Trophoblast cell (in vitro differentiated cells and primary cell): ENCODE results near the gene GYPC.

ENCODE experiments used
- DNase-seq, 2 donors: peaks; one replicate each; pipeline ENCODE4 v3.0.0-alpha.2; 2016
- H2AFZ ChIP-seq: 2 replicates; pipeline ENCODE4 v1.6.1; 2013; ENCODE audit warnings: low read length, moderate library complexity, mild to moderate bottlenecking; ENCODE audit not compliant: insufficient read depth, poor library complexity
- H2AK5ac ChIP-seq: 2 replicates; pipeline ENCODE4 v1.6.1; 2013; ENCODE audit warnings: mild to moderate bottlenecking, low read length
- H2BK120ac ChIP-seq: 2 replicates; pipeline ENCODE4 v1.6.1; 2013; ENCODE audit warnings: low read length, mild to moderate bottlenecking, moderate library complexity; ENCODE audit not compliant: insufficient read depth, poor library complexity
- H2BK12ac ChIP-seq: 2 replicates; pipeline ENCODE4 v1.6.1; 2013; ENCODE audit warnings: mild to moderate bottlenecking, low read length, moderate library complexity
- H2BK5ac ChIP-seq: 2 replicates; pipeline ENCODE4 v1.6.1; 2013; ENCODE audit warnings: low read length, low read depth, moderate library complexity, mild to moderate bottlenecking; ENCODE audit not compliant: poor library complexity
- H3K14ac ChIP-seq: 2 replicates; pipeline ENCODE4 v1.6.1; 2013; ENCODE audit warnings: mild to moderate bottlenecking, low read length
- H3K18ac ChIP-seq: 2 replicates; pipeline ENCODE4 v1.6.1; 2013; ENCODE audit warnings: mild to moderate bottlenecking, low read length
- H3K23ac ChIP-seq: 2 replicates; pipeline ENCODE4 v1.6.1; 2013; ENCODE audit warnings: low read length
- H3K27ac ChIP-seq: 2 replicates; pipeline ENCODE4 v1.5.1; 2013; ENCODE audit warnings: low read depth, mild to moderate bottlenecking, inconsistent platforms, low read length, moderate library complexity
- H3K27me3 ChIP-seq: 2 replicates; pipeline ENCODE4 v1.6.1; 2013; ENCODE audit warnings: inconsistent platforms, mild to moderate bottlenecking, low read length, moderate library complexity; ENCODE audit not compliant: insufficient read depth
- H3K36me3 ChIP-seq, 2 experiments: 1 replicate in 1 of 2; 2 replicates in 1 of 2; pipeline ENCODE4 v1.6.1; 2013; ENCODE audit warnings: low read length in 2 of 2, mild to moderate bottlenecking in 2 of 2, moderate library complexity in 1 of 2; ENCODE audit not compliant: insufficient read depth in 2 of 2, control insufficient read depth in 1 of 2
- H3K4ac ChIP-seq: 2 replicates; pipeline ENCODE4 v1.6.1; 2013; ENCODE audit warnings: low read depth, mild to moderate bottlenecking, low read length, moderate library complexity
- H3K4me1 ChIP-seq, 2 experiments: 1 replicate in 1 of 2; 2 replicates in 1 of 2; pipeline ENCODE4 v1.6.1; 2013; ENCODE audit warnings: low read length in 2 of 2, mild to moderate bottlenecking in 2 of 2, moderate library complexity in 1 of 2; ENCODE audit not compliant: insufficient read depth in 2 of 2, control insufficient read depth in 1 of 2
- H3K4me2 ChIP-seq: 2 replicates; pipeline ENCODE4 v1.6.1; 2013; ENCODE audit warnings: inconsistent platforms, mild to moderate bottlenecking, low read length, moderate library complexity
- H3K4me3 ChIP-seq: 2 replicates; pipeline ENCODE4 v1.5.1; 2013; ENCODE audit warnings: mild to moderate bottlenecking, low read depth, low read length, inconsistent platforms
- H3K79me1 ChIP-seq: one replicate; pipeline ENCODE4 v1.6.1; 2013; ENCODE audit warnings: low read length
- H3K79me2 ChIP-seq: 2 replicates; pipeline ENCODE4 v1.6.1; 2013; ENCODE audit warnings: low read length, mild to moderate bottlenecking; ENCODE audit not compliant: control insufficient read depth, insufficient read depth, poor library complexity
- H3K9ac ChIP-seq: 2 replicates; pipeline ENCODE4 v1.6.1; 2013; ENCODE audit warnings: mild to moderate bottlenecking, low read length
- H3K9me3 ChIP-seq: 2 replicates; pipeline ENCODE4 v1.6.1; 2013; ENCODE audit warnings: low read depth, mild to moderate bottlenecking, control low read depth, inconsistent platforms, low read length; ENCODE audit not compliant: insufficient read depth
- H4K12ac ChIP-seq: 2 replicates; pipeline ENCODE4 v1.6.1; 2013; ENCODE audit warnings: low read depth, mild to moderate bottlenecking, low read length, moderate library complexity
- H4K8ac ChIP-seq: 2 replicates; pipeline ENCODE4 v1.6.1; 2013; ENCODE audit warnings: low read depth, mild to moderate bottlenecking, low read length, moderate library complexity
- H4K91ac ChIP-seq: one replicate; pipeline ENCODE4 v1.6.1; 2013; ENCODE audit warnings: low read depth, mild to moderate bottlenecking, low read length, moderate library complexity
- WGBS: extraction: QIAGEN DNeasy Blood & Tissue Kit; methylation state at CpG from one replicate; pipeline ENCODE4 v1.1.7; 2013; ENCODE audit warnings: missing lambda C conversion rate; ENCODE audit not compliant: insufficient read length, insufficient coverage; ENCODE audit errors: extremely low coverage; 5-methylcytosine and 5-hydroxymethylcytosine counted together

GYPC gene

DNA sequence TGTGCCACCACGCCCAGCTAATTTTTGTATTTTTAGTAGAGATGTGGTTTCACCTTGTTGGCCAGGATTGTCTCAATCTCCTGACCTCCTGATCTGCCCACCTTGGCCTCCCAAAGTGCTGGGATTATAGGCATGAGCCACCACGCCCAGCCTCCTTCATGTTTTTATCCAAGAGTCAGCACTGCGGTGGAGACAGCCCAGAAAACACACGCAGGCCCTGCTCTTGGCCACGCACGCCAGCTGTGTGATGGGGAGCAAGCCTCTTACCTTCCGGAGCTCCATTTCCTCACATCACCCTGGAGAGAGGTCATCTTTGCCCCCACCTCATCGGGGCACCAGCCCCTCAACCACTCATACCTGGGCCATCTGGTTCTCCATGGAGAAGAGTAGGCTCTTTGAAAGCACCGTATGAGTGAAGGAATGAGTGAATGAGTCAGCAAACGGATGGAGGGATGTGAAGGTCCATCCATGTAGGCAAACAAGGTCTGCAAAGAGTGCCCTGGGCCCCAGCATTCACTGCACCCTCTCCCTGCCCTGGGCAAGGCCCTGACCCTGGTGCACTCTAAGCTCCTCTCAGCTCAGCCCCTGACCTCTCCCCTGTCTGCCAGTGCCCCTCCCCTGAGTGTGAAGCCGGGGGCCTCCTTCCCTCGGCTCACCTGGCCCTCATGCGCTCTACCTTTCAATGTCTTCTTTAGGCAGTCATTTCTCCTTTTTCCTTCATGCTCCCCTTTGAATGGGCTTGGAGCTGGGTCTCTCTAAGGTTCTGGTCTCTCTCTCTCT, 7.4 kb downstream of the GYPC start:
- H3K23ac ChIP-seq, result no peak overlapping the region
- H2BK120ac ChIP-seq, result no peak overlapping the region
- no peak overlapping the region for H2BK12ac ChIP-seq
- peaks cover under 1% of the 10 kb centered on the region for H3K79me1 ChIP-seq
- H4K91ac ChIP-seq, result no peak overlapping the region
- no peak for DNase-seq
- H3K27ac ChIP-seq, result no peak overlapping the region
- H4K8ac ChIP-seq, result no peak overlapping the region
- no peak overlapping the region for H2AFZ ChIP-seq
- no peak overlapping the region for H3K18ac ChIP-seq
- no peak overlapping the region for H3K4me3 ChIP-seq
- peaks cover 3 to 5% of the 10 kb centered on the region in 2 experiments for H3K4me1 ChIP-seq
- H3K4ac ChIP-seq, result no peak overlapping the region
- no peak overlapping the region for H3K9ac ChIP-seq
- H2BK5ac ChIP-seq, result no peak overlapping the region
- H3K9me3 ChIP-seq, result peaks cover 2% of the 10 kb centered on the region
- no CpG with 5 or more reads among the region's 13 CpGs for WGBS
- H3K14ac ChIP-seq, result no peak overlapping the region
- no peak overlapping the region for H3K4me2 ChIP-seq
- peaks cover 0 to 3% of the 10 kb centered on the region in 2 experiments for H3K36me3 ChIP-seq
- no peaks in the 10 kb centered on the region for H3K79me2 ChIP-seq
- H2AK5ac ChIP-seq, result no peak overlapping the region
- H3K27me3 ChIP-seq, result no peaks in the 10 kb centered on the region
- no peak overlapping the region for H4K12ac ChIP-seq

DNA sequence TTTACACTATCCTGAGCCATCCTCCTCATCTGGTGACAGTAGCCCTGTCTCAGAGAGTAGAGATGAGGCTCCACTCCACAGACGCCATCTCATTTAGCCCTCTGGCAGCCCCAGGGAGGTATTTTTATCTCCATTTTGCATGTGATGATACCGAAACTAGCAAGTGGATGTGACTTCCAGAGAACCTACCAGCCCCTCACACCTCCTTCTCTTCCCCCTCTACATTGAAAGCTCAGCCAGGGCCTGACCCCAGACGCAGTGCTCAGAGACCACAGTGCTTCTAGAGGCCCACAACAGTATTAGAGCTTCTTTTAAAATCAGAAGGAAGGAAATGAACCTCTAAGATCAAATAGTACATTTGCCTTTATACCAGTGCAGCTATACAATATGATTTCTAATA, 8.3 kb downstream of the GYPC start:
- no CpG with 5 or more reads among the region's 3 CpGs for WGBS
- Histone ChIP-seq H3K4me2 (no peak overlapping the region), H2AK5ac (no peak overlapping the region), H2BK12ac (no peak overlapping the region), H4K8ac (no peak overlapping the region), H3K23ac (no peak overlapping the region), H3K18ac (no peak overlapping the region), H4K91ac (no peak overlapping the region), H3K27ac (no peak overlapping the region), H3K79me2 (no peaks in the 10 kb centered on the region), H3K4me3 (no peak overlapping the region), H2BK120ac (no peak overlapping the region), H3K79me1 (no peaks in the 10 kb centered on the region), H2AFZ (no peak overlapping the region), H3K4me1 (peaks cover under 1 to 2% of the 10 kb centered on the region in 2 experiments), H3K27me3 (no peaks in the 10 kb centered on the region), H3K9ac (no peak overlapping the region), H3K14ac (no peak overlapping the region), H3K36me3 (peaks cover 0 to 3% of the 10 kb centered on the region in 2 experiments), H2BK5ac (no peak overlapping the region), H4K12ac (no peak overlapping the region), H3K9me3 (peaks cover 2% of the 10 kb centered on the region), H3K4ac (no peak overlapping the region)
- DNase-seq, result no peak

DNA sequence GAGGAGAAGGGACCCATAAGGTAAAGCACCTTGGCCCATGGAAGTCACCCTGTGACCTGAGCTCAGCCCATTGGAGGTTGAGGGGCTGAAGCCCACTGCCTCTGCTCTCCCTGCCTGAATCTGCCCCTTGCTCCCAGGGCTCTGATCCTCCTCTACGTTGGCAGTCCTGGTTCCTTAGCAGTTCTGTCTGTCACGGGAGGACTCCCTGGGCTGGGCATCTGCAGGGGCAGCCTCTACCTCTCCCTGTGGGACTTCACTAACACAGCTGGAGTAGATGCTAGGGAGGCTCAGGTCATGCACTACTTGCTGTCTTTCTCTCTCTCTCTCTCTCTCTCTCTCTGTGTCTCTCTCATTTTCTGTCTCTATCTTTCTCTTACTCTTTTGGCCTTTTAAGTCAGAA, 8.7 kb downstream of the GYPC start:
- peaks cover 2% of the 10 kb centered on the region for H3K9me3 ChIP-seq
- H2AK5ac ChIP-seq, result no peak overlapping the region
- no peak overlapping the region for H3K27ac ChIP-seq
- no peak for DNase-seq
- H3K4me2 ChIP-seq, result no peak overlapping the region
- WGBS, result no CpG with 5 or more reads among the region's 2 CpGs
- no peaks in the 10 kb centered on the region for H3K27me3 ChIP-seq
- H3K4ac ChIP-seq, result no peak overlapping the region
- H2BK120ac ChIP-seq, result no peak overlapping the region
- no peak overlapping the region for H3K4me3 ChIP-seq
- H4K8ac ChIP-seq, result no peak overlapping the region
- H3K79me2 ChIP-seq, result no peaks in the 10 kb centered on the region
- no peak overlapping the region for H2AFZ ChIP-seq
- no peak overlapping the region for H3K23ac ChIP-seq
- no peak overlapping the region for H3K14ac ChIP-seq
- no peak overlapping the region for H3K18ac ChIP-seq
- H3K79me1 ChIP-seq, result no peaks in the 10 kb centered on the region
- H3K4me1 ChIP-seq, result no peaks in the 10 kb centered on the region
- no peak overlapping the region for H2BK12ac ChIP-seq
- no peak overlapping the region for H4K12ac ChIP-seq
- peaks cover 0 to 3% of the 10 kb centered on the region in 2 experiments for H3K36me3 ChIP-seq
- H2BK5ac ChIP-seq, result no peak overlapping the region
- no peak overlapping the region for H3K9ac ChIP-seq
- no peak overlapping the region for H4K91ac ChIP-seq

DNA sequence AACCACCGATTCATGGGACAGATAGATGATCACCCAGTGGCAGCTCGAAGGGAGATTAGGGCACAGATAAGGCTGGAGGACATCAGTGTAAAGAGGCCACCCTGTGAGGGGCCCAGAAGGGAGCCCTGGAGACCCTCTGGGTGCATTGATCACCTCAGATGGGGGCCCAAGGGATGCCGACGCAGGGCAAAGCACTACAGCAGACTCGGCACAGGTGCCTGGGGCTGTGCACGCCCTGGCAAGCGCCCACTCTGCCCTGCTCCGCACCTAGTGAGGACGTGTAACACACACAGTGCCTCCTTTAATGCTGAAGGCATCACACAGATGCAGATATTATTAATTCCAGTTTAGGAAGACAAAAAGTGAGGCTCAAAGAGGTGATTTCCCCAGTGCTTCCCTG, 9.5 kb downstream of the GYPC start:
- H3K79me2 ChIP-seq, result no peaks in the 10 kb centered on the region
- WGBS, result no CpG with 5 or more reads among the region's 9 CpGs
- no peak overlapping the region for H3K27ac ChIP-seq
- no peak overlapping the region for H3K4me3 ChIP-seq
- H3K79me1 ChIP-seq, result no peaks in the 10 kb centered on the region
- H3K4ac ChIP-seq, result no peak overlapping the region
- no peak overlapping the region for H2BK120ac ChIP-seq
- no peak overlapping the region for H3K23ac ChIP-seq
- DNase-seq, result no peak
- no peaks in the 10 kb centered on the region for H3K4me1 ChIP-seq
- H4K8ac ChIP-seq, result no peak overlapping the region
- peaks cover 2% of the 10 kb centered on the region for H3K9me3 ChIP-seq
- no peaks in the 10 kb centered on the region for H3K36me3 ChIP-seq
- H2AFZ ChIP-seq, result no peak overlapping the region
- H3K27me3 ChIP-seq, result no peaks in the 10 kb centered on the region
- H3K4me2 ChIP-seq, result no peak overlapping the region
- H2AK5ac ChIP-seq, result no peak overlapping the region
- H3K9ac ChIP-seq, result no peak overlapping the region
- H3K14ac ChIP-seq, result no peak overlapping the region
- H2BK5ac ChIP-seq, result no peak overlapping the region
- no peak overlapping the region for H2BK12ac ChIP-seq
- no peak overlapping the region for H4K12ac ChIP-seq
- no peak overlapping the region for H4K91ac ChIP-seq
- H3K18ac ChIP-seq, result no peak overlapping the region
